GM18526 (cell line): ENCODE results near the gene EXPH5.
A peak's percentile ranks its signal among the peaks of the same experiment; 100 is the strongest.

ENCODE experiments used
- POLR2A ChIP-seq: IDR thresholded peaks from 3 replicates; pipeline ENCODE4 v1.6.1; 2011; ENCODE audit not compliant: insufficient read length; ENCODE audit errors: extremely low read depth

EXPH5 gene

GRCh38 chr11:108511851-108512474, 81.6 kb downstream of the EXPH5 start:
- TF ChIP-seq POLR2A, result no peak

- no peak for TF ChIP-seq POLR2A
Observed at GRCh38 chr11:108508653-108509593, 84.6 kb downstream of the EXPH5 start.

GRCh38 chr11:108501396-108501795, 92.2 kb downstream of the EXPH5 start:
- no peak for TF ChIP-seq POLR2A

- no peak for TF ChIP-seq POLR2A
Observed at GRCh38 chr11:108500721-108501120, 92.8 kb downstream of the EXPH5 start.

GRCh38 chr11:108500169-108500568, 93.4 kb downstream of the EXPH5 start:
- TF ChIP-seq POLR2A, result no peak

- TF ChIP-seq POLR2A, result no peak
Observed at GRCh38 chr11:108498816-108499408, 94.7 kb downstream of the EXPH5 start.

- peak; percentile 29 for TF ChIP-seq POLR2A
Observed at GRCh38 chr11:108498046-108498815, 95.3 kb downstream of the EXPH5 start, which contains the start of gene POGLUT3. TSS of gene POGLUT3 (minus strand) at chr11:108498384. CDS start at chr11:108498366, 18 bp downstream.

- peak; percentile 59 for TF ChIP-seq POLR2A
Observed at GRCh38 chr11:108497317-108498045, 96.1 kb downstream of the EXPH5 start.

- no peak for TF ChIP-seq POLR2A
Observed at GRCh38 chr11:108496643-108497256, 96.8 kb downstream of the EXPH5 start.

GRCh38 chr11:108495326-108495725, 98.2 kb downstream of the EXPH5 start:
- no peak for TF ChIP-seq POLR2A

GRCh38 chr11:108494182-108494581, 99.4 kb downstream of the EXPH5 start:
- TF ChIP-seq POLR2A, result no peak

GRCh38 chr11:108491936-108492335, 101.6 kb downstream of the EXPH5 start:
- TF ChIP-seq POLR2A, result no peak

- no peak for TF ChIP-seq POLR2A
Observed at GRCh38 chr11:108486828-108487227, 106.7 kb downstream of the EXPH5 start.

GRCh38 chr11:108486331-108486730, 107.2 kb downstream of the EXPH5 start:
- TF ChIP-seq POLR2A, result no peak
